Mesenchymal stem cell (in vitro differentiated cells and primary cell): ENCODE measurements around the gene MIDN.

Source experiments
- DNase-seq: peaks from one replicate; pipeline ENCODE4 v3.0.0-alpha.2; 2013
- H2AFZ ChIP-seq: one replicate; pipeline ENCODE4 v1.6.1; 2013; ENCODE audit warnings: low read depth, mild to moderate bottlenecking, control low read depth, inconsistent platforms, low read length, moderate library complexity
- H2AK5ac ChIP-seq: 2 replicates; pipeline ENCODE4 v1.6.1; 2013; ENCODE audit warnings: low read length, moderate library complexity, mild to moderate bottlenecking, inconsistent platforms; ENCODE audit not compliant: severe bottlenecking
- H2BK120ac ChIP-seq: one replicate; pipeline ENCODE4 v1.6.1; 2013; ENCODE audit warnings: low read depth, mild to moderate bottlenecking, inconsistent platforms, low read length, moderate library complexity
- H2BK12ac ChIP-seq, 2 experiments: one replicate each; pipeline ENCODE4 v1.6.1; 2013; ENCODE audit warnings: inconsistent platforms in 2 of 2, low read length in 2 of 2, mild to moderate bottlenecking in 2 of 2, moderate library complexity in 2 of 2, control low read depth in 1 of 2
- H2BK15ac ChIP-seq: one replicate; pipeline ENCODE4 v1.6.1; 2013; ENCODE audit warnings: mild to moderate bottlenecking, low read depth, inconsistent platforms; ENCODE audit not compliant: poor library complexity, severe bottlenecking
- H2BK5ac ChIP-seq: 2 replicates; pipeline ENCODE4 v1.6.1; 2013; ENCODE audit warnings: low read depth, mild to moderate bottlenecking, low read length, control low read depth, inconsistent platforms; ENCODE audit not compliant: poor library complexity, severe bottlenecking
- H3K14ac ChIP-seq, 2 experiments: one replicate each; pipeline ENCODE4 v1.6.1; 2013; ENCODE audit warnings: inconsistent platforms in 2 of 2, low read length in 2 of 2, control low read depth in 1 of 2, mild to moderate bottlenecking in 1 of 2, moderate library complexity in 1 of 2
- H3K18ac ChIP-seq, 2 experiments: one replicate each; pipeline ENCODE4 v1.6.1; 2013; ENCODE audit warnings: inconsistent platforms in 2 of 2, low read length in 2 of 2, control low read depth in 1 of 2, low read depth in 1 of 2, mild to moderate bottlenecking in 1 of 2
- H3K23ac ChIP-seq, 2 experiments: one replicate each; pipeline ENCODE4 v1.6.1; 2013; ENCODE audit warnings: inconsistent platforms in 2 of 2, low read length in 2 of 2, mild to moderate bottlenecking in 2 of 2, moderate library complexity in 2 of 2, control low read depth in 1 of 2
- H3K27ac ChIP-seq: 2 replicates; pipeline ENCODE4 v1.5.1; 2013; ENCODE audit warnings: mild to moderate bottlenecking, moderate library complexity, low read length, control low read depth, inconsistent platforms; ENCODE audit not compliant: poor library complexity, severe bottlenecking
- H3K27me3 ChIP-seq, 2 experiments: 2 replicates each; pipeline versions ENCODE4 v1.6.1 to v1.7.0; 2013; ENCODE audit warnings: low read length in 2 of 2, mild to moderate bottlenecking in 2 of 2, moderate library complexity in 2 of 2, control low read depth in 1 of 2, inconsistent platforms in 1 of 2; ENCODE audit not compliant: control insufficient read depth in 1 of 2, insufficient read depth in 1 of 2
- H3K36me3 ChIP-seq, 2 experiments: 2 replicates each; pipeline versions ENCODE4 v1.6.1 to v1.7.0; 2013; ENCODE audit warnings: low read length in 2 of 2, control low read depth in 1 of 2, inconsistent platforms in 1 of 2, low read depth in 1 of 2, mild to moderate bottlenecking in 1 of 2; ENCODE audit not compliant: insufficient read depth in 2 of 2, control insufficient read depth in 1 of 2
- H3K4ac ChIP-seq, 2 experiments: one replicate each; pipeline ENCODE4 v1.6.1; 2013; ENCODE audit warnings: inconsistent platforms in 2 of 2, low read length in 2 of 2, mild to moderate bottlenecking in 2 of 2, moderate library complexity in 2 of 2, control low read depth in 1 of 2, low read depth in 1 of 2
- H3K4me1 ChIP-seq: 2 replicates; pipeline ENCODE4 v1.6.1; 2013; ENCODE audit warnings: low read depth, low read length, control low read depth; ENCODE audit not compliant: control insufficient read depth, insufficient read depth
- H3K4me2 ChIP-seq: 2 replicates; pipeline ENCODE4 v1.6.1; 2013; ENCODE audit warnings: low read length, mild to moderate bottlenecking, inconsistent platforms; ENCODE audit not compliant: poor library complexity, severe bottlenecking
- H3K4me3 ChIP-seq, 2 experiments: 2 replicates each; pipeline versions ENCODE4 v1.5.1 to v1.7.0; 2013; ENCODE audit warnings: low read length in 2 of 2, mild to moderate bottlenecking in 2 of 2, control low read depth in 1 of 2, low read depth in 1 of 2; ENCODE audit not compliant: insufficient read depth in 1 of 2
- H3K79me1 ChIP-seq: replicated peaks from 2 replicates; pipeline ENCODE4 v1.6.1; 2013; ENCODE audit warnings: mild to moderate bottlenecking, control low read depth, low read length, inconsistent platforms; ENCODE audit not compliant: poor library complexity, severe bottlenecking
- H3K9ac ChIP-seq: 2 replicates; pipeline ENCODE4 v1.7.0; 2013; ENCODE audit warnings: mild to moderate bottlenecking, low read length, moderate library complexity
- H3K9me3 ChIP-seq: 2 replicates; pipeline ENCODE4 v1.7.0; 2013; ENCODE audit warnings: mild to moderate bottlenecking, low read length; ENCODE audit not compliant: control insufficient read depth
- H4K8ac ChIP-seq: one replicate; pipeline ENCODE4 v1.6.1; 2013; ENCODE audit warnings: inconsistent platforms, mild to moderate bottlenecking, low read length, moderate library complexity
- H4K91ac ChIP-seq: one replicate; pipeline ENCODE4 v1.6.1; 2013; ENCODE audit warnings: mild to moderate bottlenecking, low read length, inconsistent platforms
- WGBS: methylation state at CpG from one replicate; pipeline ENCODE4 v1.1.7; 2013; ENCODE audit warnings: mixed read lengths; 5-methylcytosine and 5-hydroxymethylcytosine counted together

MIDN gene

GRCh38 chr19:1288226-1288612 is 39.8 kb downstream of the MIDN start:
- Histone ChIP-seq H3K18ac (no peak overlapping the region), H3K14ac (no peak overlapping the region), H2AFZ (no peak overlapping the region), H3K9me3 (no peaks in the 10 kb centered on the region), H2BK120ac (no peak overlapping the region), H3K9ac (no peak overlapping the region), H3K27ac (no peak overlapping the region), H2BK12ac (no peak overlapping the region), H3K23ac (no peak overlapping the region), H4K91ac (no peak overlapping the region), H2AK5ac (no peak overlapping the region), H3K4me2 (no peak overlapping the region), H3K36me3 (no peaks in the 10 kb centered on the region), H3K27me3 (peaks cover 60 to 91% of the 10 kb centered on the region in 2 experiments), H3K4me1 (peaks cover 19% of the 10 kb centered on the region), H2BK5ac (no peak overlapping the region), H4K8ac (no peak overlapping the region), H3K4me3 (peak overlapping the region in 1 of 2 experiments; percentile 26), H3K79me1 (no peaks in the 10 kb centered on the region), H3K4ac (no peak overlapping the region), H2BK15ac (no peak overlapping the region)
- no peak for DNase-seq
- WGBS, result 90% methylated on average over 18 of the region's 18 CpGs

- Histone ChIP-seq H3K36me3 (no peaks in the 10 kb centered on the region), H3K4ac (no peak overlapping the region), H3K9me3 (no peaks in the 10 kb centered on the region), H3K9ac (no peak overlapping the region), H3K79me1 (no peaks in the 10 kb centered on the region), H4K8ac (no peak overlapping the region), H3K4me2 (no peak overlapping the region), H3K4me1 (peaks cover 19% of the 10 kb centered on the region), H3K27me3 (peaks cover 63 to 91% of the 10 kb centered on the region in 2 experiments), H3K27ac (no peak overlapping the region), H3K4me3 (no peak overlapping the region), H2BK120ac (no peak overlapping the region), H2BK15ac (no peak overlapping the region), H2AFZ (no peak overlapping the region), H2BK12ac (no peak overlapping the region), H2BK5ac (no peak overlapping the region), H4K91ac (no peak overlapping the region), H3K18ac (no peak overlapping the region), H3K23ac (no peak overlapping the region), H3K14ac (no peak overlapping the region), H2AK5ac (no peak overlapping the region)
- no peak for DNase-seq
- WGBS, result 91% methylated on average over 41 of the region's 41 CpGs
These were observed 40.7 kb downstream of the MIDN start for GRCh38 chr19:1288833-1289685.

GRCh38 chr19:1289686-1290025 is 41.3 kb downstream of the MIDN start:
- Histone ChIP-seq H2BK120ac (no peak overlapping the region), H3K23ac (no peak overlapping the region), H2BK15ac (no peak overlapping the region), H4K8ac (no peak overlapping the region), H2BK12ac (no peak overlapping the region), H3K9me3 (no peaks in the 10 kb centered on the region), H3K14ac (no peak overlapping the region), H3K18ac (no peak overlapping the region), H3K9ac (no peak overlapping the region), H3K4me3 (no peak overlapping the region), H3K4me1 (peaks cover 19% of the 10 kb centered on the region), H2AK5ac (no peak overlapping the region), H2BK5ac (no peak overlapping the region), H3K4ac (no peak overlapping the region), H3K27ac (no peak overlapping the region), H3K79me1 (no peaks in the 10 kb centered on the region), H2AFZ (no peak overlapping the region), H3K4me2 (no peak overlapping the region), H4K91ac (no peak overlapping the region), H3K27me3 (peaks cover 63 to 91% of the 10 kb centered on the region in 2 experiments), H3K36me3 (no peaks in the 10 kb centered on the region)
- DNase-seq, result no peak
- 87% methylated on average over 19 of the region's 19 CpGs for WGBS

- Histone ChIP-seq H2BK120ac (no peak overlapping the region), H3K14ac (no peak overlapping the region), H3K23ac (no peak overlapping the region), H3K79me1 (no peaks in the 10 kb centered on the region), H3K9ac (no peak overlapping the region), H3K36me3 (no peaks in the 10 kb centered on the region), H2AK5ac (no peak overlapping the region), H3K4me2 (no peak overlapping the region), H3K27me3 (peaks cover 61 to 91% of the 10 kb centered on the region in 2 experiments), H3K4me3 (no peak overlapping the region), H2BK12ac (no peak overlapping the region), H3K4ac (no peak overlapping the region), H4K91ac (no peak overlapping the region), H4K8ac (no peak overlapping the region), H2BK5ac (no peak overlapping the region), H2AFZ (no peak overlapping the region), H2BK15ac (no peak overlapping the region), H3K9me3 (no peaks in the 10 kb centered on the region), H3K4me1 (peaks cover 20% of the 10 kb centered on the region), H3K27ac (no peak overlapping the region), H3K18ac (no peak overlapping the region)
- 92% methylated on average over 24 of the region's 24 CpGs for WGBS
- DNase-seq, result no peak
These were observed 41.9 kb downstream of the MIDN start for GRCh38 chr19:1290196-1290702.
